ENCODE data around the gene ATP4B.

DNA sequence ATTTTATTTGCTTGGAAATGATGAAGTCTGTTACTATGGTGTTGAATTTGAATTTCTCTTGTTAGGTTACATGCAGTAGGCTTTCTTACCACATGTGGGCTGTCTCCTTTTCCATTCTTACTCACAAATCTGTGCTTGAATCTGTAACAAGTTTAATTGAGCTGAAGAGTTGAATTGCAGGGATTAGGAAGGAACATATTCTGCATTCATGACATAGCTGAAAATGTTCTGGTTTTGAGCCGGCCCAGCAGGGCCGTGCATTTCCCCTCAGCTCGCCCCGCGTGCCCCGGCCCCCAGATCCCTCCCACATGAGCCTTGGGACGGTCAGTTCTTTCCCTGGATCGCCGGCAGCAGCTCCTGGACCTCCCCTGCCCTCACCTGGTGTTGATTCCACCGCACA lies 45.4 kb downstream of the ATP4B start:
- TF ChIP-seq, protein P1, sequence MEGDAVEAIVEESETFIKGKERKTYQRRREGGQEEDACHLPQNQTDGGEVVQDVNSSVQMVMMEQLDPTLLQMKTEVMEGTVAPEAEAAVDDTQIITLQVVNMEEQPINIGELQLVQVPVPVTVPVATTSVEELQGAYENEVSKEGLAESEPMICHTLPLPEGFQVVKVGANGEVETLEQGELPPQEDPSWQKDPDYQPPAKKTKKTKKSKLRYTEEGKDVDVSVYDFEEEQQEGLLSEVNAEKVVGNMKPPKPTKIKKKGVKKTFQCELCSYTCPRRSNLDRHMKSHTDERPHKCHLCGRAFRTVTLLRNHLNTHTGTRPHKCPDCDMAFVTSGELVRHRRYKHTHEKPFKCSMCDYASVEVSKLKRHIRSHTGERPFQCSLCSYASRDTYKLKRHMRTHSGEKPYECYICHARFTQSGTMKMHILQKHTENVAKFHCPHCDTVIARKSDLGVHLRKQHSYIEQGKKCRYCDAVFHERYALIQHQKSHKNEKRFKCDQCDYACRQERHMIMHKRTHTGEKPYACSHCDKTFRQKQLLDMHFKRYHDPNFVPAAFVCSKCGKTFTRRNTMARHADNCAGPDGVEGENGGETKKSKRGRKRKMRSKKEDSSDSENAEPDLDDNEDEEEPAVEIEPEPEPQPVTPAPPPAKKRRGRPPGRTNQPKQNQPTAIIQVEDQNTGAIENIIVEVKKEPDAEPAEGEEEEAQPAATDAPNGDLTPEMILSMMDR (IDR thresholded peaks at IDR 0.05; ENCODE audit: low read length), result no peak
- no peak for TF ChIP-seq EZH2phosphoT487 (IDR thresholded peaks at IDR 0.05; ENCODE audit: low read length)

All from MM.1S (cell line).